Right atrium auricular region (tissue), 2 donors: ENCODE results near the gene SCYL1. TPM values are rescaled to one million over a fixed set of nuclear protein-coding genes. Genes with fewer than 3 reads are reported as not detected.

Source experiments
- DNase-seq: peaks from one replicate; pipeline ENCODE4 v3.0.0-alpha.2; 2019; ENCODE audit warnings: low spot score
- H3K27ac ChIP-seq, 2 donors: fragments of 200-600 bp; sonication (generic); 1 replicate in 1 of 2; 2 replicates in 1 of 2; pipeline ENCODE4 v1.5.1; 2016 to 2019
- H3K27me3 ChIP-seq, 2 donors: fragments of 200-600 bp; sonication (generic); one replicate each; pipeline versions ENCODE4 v1.5.1 to v1.6.0; 2017 to 2019
- H3K36me3 ChIP-seq: fragments of 200-600 bp; sonication (generic); one replicate; pipeline ENCODE4 v1.5.1; 2016
- H3K4me1 ChIP-seq, 2 donors: fragments of 200-600 bp; sonication (generic); one replicate each; pipeline versions ENCODE4 v1.5.1 to v1.6.0; 2017 to 2019
- H3K4me3 ChIP-seq, 2 donors: fragments of 200-600 bp; sonication (generic); 1 replicate in 1 of 2; 2 replicates in 1 of 2; pipeline ENCODE4 v1.5.1; 2017 to 2019; ENCODE audit warnings: mild to moderate bottlenecking in 1 of 2, moderate library complexity in 1 of 2
- H3K9me3 ChIP-seq, 2 donors: fragments of 200-600 bp; sonication (generic); one replicate each; pipeline ENCODE4 v1.5.1; 2019
- total RNA-seq, 2 donors: library from RNA; depleted of rRNA; stranded (reverse); fragments of >200 nt; gene quantifications; one replicate each; pipeline ENCODE4 v1.1.0, GENCODE V29; 2016
- TF ChIP-seq, protein P1 (sequence below), 2 donors: fragments of 200-600 bp; sonication (generic); IDR thresholded peaks; one replicate each; pipeline ENCODE4 v1.5.1; 2019; ENCODE audit warnings: antibody characterized with exemption in 2 of 2

The SCYL1 gene
- total RNA-seq, 2 donors from 2014 or later = 71.8 to 89.7 TPM

DNA sequence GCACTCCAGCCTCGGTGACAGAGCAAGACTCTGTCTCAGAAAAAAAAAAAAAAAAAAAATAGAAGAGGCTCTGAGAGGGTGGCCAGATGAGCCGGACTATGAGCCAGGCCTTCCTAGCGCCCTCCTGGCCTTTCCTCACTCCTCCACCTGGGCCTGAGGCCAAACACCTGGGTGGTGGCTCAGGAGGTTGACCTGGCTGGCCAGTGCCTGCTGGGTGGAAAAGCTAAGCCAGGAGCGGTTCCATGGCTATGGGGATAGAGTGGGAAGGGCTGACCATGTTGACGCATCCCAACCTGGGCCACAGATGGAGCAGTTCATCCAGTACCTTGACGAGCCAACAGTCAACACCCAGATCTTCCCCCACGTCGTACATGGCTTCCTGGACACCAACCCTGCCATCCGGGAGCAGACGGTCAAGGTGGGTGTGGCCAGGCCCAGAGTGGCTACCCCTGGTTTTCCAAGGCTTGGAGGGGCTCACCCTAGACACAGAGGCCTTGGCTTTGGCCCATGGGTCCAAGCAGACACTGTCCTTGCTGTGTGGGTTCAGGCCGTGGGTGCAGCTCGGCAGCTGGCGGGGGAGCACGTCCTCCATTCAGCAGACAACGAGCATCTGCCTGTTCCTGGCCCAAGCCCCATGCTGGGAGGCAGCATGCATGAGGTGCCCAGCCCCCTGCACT is 7.6 kb downstream of the SCYL1 start:
- Histone ChIP-seq H3K9me3 (no peaks in the 10 kb centered on the region), H3K4me1 (peaks cover 0 to 4% of the 10 kb centered on the region in 2 donors), H3K27ac (no peak overlapping the region), H3K27me3 (no peaks in the 10 kb centered on the region), H3K36me3 (peaks cover 72% of the 10 kb centered on the region), H3K4me3 (no peak overlapping the region)
- TF ChIP-seq, protein P1, sequence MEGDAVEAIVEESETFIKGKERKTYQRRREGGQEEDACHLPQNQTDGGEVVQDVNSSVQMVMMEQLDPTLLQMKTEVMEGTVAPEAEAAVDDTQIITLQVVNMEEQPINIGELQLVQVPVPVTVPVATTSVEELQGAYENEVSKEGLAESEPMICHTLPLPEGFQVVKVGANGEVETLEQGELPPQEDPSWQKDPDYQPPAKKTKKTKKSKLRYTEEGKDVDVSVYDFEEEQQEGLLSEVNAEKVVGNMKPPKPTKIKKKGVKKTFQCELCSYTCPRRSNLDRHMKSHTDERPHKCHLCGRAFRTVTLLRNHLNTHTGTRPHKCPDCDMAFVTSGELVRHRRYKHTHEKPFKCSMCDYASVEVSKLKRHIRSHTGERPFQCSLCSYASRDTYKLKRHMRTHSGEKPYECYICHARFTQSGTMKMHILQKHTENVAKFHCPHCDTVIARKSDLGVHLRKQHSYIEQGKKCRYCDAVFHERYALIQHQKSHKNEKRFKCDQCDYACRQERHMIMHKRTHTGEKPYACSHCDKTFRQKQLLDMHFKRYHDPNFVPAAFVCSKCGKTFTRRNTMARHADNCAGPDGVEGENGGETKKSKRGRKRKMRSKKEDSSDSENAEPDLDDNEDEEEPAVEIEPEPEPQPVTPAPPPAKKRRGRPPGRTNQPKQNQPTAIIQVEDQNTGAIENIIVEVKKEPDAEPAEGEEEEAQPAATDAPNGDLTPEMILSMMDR (IDR thresholded peaks at IDR 0.05) = no peak
- no peak for DNase-seq

DNA sequence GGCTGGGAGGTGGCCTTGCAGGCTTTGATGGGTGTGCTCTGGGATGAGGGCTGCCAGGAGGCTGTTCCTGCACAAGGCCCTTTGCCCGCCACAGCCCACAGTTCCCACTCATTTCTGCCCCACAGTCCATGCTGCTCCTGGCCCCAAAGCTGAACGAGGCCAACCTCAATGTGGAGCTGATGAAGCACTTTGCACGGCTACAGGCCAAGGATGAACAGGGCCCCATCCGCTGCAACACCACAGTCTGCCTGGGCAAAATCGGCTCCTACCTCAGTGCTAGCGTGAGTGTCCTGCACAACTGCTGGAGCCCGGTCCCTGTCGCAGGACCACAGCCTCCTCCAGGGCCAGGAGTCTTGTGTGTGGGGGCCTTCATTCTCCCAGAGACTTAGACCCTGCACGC is 10.2 kb downstream of the SCYL1 start:
- no peak for DNase-seq
- Histone ChIP-seq H3K9me3 (no peaks in the 10 kb centered on the region), H3K36me3 (peaks cover 69% of the 10 kb centered on the region), H3K4me3 (no peak overlapping the region), H3K27me3 (no peaks in the 10 kb centered on the region), H3K27ac (no peak overlapping the region), H3K4me1 (peaks cover 0 to 8% of the 10 kb centered on the region in 2 donors)
- TF ChIP-seq, protein P1 (IDR thresholded peaks at IDR 0.05) = no peak

DNA sequence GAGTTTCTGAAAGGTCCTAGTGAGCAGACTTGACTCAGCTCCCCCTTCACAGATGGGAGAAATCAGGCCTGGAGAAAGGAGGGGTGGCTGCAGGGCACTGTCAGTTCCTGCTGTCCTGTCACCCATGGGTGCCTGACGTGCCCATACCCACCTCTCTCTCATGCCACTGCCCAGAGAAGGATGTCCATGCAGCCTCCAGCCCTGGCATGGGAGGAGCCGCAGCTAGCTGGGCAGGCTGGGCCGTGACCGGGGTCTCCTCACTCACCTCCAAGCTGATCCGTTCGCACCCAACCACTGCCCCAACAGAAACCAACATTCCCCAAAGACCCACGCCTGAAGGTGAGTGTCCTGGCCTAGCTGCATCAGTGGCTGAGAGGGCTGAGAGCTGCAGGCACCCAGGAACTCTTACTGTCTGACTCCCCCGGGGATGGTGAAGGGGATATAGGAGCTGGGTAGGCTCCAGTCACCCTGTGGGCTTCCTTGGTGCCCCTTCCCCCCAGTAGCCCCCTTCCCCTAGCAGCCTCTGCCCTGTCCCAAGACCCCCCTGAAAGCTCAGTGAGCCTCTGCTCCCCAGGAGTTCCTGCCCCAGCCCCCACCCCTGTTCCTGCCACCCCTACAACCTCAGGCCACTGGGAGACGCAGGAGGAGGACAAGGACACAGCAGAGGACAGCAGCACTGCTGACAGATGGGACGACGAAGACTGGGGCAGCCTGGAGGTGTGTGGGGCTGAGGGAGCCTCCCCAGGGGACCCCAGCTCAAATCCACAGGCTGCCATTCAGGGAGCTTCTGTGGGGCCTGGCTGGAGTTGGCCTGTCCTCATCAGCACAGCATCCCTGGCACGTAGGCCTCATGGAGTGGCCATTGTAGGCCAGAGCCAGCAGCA is 11.8 kb downstream of the SCYL1 start:
- H3K9me3 ChIP-seq = no peaks in the 10 kb centered on the region
- peaks cover 0 to 20% of the 10 kb centered on the region in 2 donors for H3K4me1 ChIP-seq
- no peak for DNase-seq
- TF ChIP-seq, protein P1 (IDR thresholded peaks at IDR 0.05) = no peak
- no peaks in the 10 kb centered on the region for H3K27me3 ChIP-seq
- H3K36me3 ChIP-seq = peaks cover 53% of the 10 kb centered on the region
- no peak overlapping the region for H3K27ac ChIP-seq
- no peak overlapping the region for H3K4me3 ChIP-seq

DNA sequence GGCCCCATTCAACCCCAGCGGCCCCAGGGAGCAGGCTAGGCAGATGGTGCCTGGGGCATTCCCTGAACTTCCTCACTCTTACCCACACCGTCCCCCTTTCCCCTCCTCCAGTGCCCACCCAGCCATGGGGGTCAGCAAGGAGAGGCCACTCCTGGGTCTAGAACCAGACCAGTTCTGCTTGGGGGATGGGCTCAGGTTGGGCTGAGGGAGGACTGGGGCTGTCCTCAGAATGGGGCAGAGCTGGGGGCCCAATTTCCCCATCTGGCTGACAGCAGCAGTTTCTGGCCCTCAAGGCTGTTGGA is 12.4 kb downstream of the SCYL1 start:
- Histone ChIP-seq H3K4me3 (no peak overlapping the region), H3K9me3 (no peaks in the 10 kb centered on the region), H3K4me1 (peaks cover 0 to 23% of the 10 kb centered on the region in 2 donors), H3K27me3 (no peaks in the 10 kb centered on the region), H3K27ac (no peak overlapping the region), H3K36me3 (peaks cover 47% of the 10 kb centered on the region)
- TF ChIP-seq, protein P1 (IDR thresholded peaks at IDR 0.05) = no peak
- no peak for DNase-seq

DNA sequence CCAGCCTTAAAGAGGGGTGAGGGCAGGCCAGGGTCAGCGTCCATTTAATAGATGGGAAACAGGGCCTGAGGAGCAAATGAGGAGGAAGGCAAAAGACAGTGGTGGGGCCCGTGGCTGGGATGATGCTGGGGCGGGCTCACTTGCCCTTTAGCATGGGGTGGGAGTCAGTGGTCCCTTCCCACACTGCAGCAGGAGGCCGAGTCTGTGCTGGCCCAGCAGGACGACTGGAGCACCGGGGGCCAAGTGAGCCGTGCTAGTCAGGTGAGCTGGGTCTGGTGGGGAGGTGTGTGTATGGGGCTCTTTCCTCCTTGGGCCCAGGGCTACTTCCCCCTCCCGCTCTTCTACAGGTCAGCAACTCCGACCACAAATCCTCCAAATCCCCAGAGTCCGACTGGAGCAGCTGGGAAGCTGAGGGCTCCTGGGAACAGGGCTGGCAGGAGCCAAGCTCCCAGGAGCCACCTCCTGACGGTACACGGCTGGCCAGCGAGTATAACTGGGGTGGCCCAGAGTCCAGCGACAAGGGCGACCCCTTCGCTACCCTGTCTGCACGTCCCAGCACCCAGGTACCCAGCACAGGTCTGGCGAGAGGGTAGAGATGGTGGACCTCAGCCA is 12.8 kb downstream of the SCYL1 start:
- H3K27ac ChIP-seq = no peak overlapping the region
- DNase-seq = no peak
- H3K9me3 ChIP-seq = no peaks in the 10 kb centered on the region
- H3K27me3 ChIP-seq = no peaks in the 10 kb centered on the region
- peaks cover 0 to 23% of the 10 kb centered on the region in 2 donors for H3K4me1 ChIP-seq
- H3K4me3 ChIP-seq = no peak overlapping the region
- H3K36me3 ChIP-seq = peaks cover 43% of the 10 kb centered on the region
- TF ChIP-seq, protein P1 (IDR thresholded peaks at IDR 0.05) = no peak
